CD4-positive, alpha-beta T cell treated with Interleukin-10 for 1 hour (primary cell): ENCODE data around the gene SORBS1.

Experiments used
- DNase-seq: peaks from one replicate; pipeline ENCODE4 v3.0.0-alpha.2; 2020

The SORBS1 gene

DNA sequence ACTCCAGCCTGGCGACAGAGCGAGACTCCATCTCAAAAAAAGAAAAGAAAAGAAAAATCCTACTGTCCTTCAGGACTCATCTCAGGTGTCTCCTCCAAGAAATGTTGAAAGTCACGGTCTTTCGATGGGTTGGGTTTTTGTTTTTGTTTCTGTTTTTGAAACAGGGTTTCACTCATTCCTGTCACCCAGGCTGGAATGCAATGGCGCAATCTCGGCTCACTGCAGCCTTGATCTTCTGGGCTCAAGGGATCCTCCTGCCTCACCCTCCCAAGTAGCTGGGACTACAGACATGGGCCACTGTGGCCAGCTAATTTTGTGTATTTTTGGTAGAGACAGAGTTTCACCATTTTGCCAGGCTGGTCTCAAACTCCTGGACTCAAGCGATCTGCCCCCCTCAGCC, 3.1 kb upstream of the SORBS1 start:
- DNase-seq = no peak

DNA sequence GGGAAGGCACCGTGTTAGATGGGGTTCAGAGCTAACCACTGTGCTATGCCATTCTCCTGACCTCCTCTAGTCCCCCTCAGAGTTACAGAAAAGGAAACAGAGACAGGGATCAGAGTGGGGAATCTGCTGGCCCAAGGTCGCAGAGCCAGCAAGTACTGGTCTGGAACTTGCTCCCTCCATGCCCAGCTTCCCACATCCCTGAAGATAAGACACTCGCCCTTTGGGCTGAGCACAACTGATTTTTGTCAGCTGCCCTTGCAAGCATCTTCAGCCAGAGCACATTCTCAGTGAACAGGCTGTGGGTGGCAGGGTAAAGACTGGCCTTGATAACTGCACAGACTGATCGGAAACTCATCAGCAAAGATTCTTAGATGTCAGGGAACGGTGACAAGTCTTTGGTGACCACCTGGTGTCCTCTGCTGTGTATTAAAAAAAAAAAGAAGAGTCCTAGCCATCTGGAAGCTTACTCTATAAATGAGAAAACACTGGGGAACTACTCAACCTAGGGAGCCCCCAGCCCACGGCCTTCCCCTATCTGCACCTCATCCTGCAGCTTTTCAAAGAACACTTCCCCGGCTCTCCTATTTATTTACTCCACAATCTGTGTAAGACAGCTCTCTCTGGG, 1.3 kb upstream of the SORBS1 start:
- DNase-seq = no peak

DNA sequence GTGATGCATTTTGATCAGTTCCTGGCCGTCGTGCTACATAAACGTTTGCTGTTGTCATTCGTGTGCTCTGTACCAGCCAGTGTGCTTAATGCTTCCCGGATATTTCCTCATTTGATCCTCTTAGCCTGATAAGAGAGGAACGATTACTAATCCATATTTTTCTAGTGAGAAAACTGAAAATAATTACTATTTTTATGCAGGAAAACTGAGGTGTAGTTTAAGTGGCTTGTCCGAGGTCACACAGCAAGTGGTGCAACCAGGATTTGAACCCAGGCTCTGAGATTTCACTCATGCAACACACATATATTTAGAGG, 650 bp upstream of the SORBS1 start:
- no peak for DNase-seq

- peak; percentile 50 for DNase-seq
Measured at GRCh38 chr10:95560278-95561176, 644 bp downstream of the SORBS1 start.

GRCh38 chr10:95559896-95560277, 1.3 kb downstream of the SORBS1 start:
- DNase-seq = no peak

DNA sequence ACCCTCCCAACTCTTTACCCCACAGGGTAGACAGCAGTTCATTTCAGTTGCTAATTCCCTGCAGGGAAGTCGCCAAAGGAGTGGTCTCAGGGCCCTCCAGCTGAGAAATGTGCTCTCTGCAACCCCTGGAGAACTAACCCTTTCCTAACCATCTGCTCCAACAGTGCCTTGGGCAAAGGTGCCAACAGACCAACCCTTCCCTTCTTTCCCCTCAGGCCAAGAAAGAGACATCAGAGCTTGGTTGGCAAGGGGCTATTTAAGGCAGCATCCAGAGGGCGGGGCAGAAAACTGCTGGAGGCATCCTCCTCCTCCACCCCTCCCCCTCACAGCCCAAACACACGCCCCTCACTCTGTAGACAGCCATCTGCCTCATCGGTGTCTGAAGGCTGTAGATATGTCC, 1.7 kb downstream of the SORBS1 start:
- DNase-seq = no peak

DNA sequence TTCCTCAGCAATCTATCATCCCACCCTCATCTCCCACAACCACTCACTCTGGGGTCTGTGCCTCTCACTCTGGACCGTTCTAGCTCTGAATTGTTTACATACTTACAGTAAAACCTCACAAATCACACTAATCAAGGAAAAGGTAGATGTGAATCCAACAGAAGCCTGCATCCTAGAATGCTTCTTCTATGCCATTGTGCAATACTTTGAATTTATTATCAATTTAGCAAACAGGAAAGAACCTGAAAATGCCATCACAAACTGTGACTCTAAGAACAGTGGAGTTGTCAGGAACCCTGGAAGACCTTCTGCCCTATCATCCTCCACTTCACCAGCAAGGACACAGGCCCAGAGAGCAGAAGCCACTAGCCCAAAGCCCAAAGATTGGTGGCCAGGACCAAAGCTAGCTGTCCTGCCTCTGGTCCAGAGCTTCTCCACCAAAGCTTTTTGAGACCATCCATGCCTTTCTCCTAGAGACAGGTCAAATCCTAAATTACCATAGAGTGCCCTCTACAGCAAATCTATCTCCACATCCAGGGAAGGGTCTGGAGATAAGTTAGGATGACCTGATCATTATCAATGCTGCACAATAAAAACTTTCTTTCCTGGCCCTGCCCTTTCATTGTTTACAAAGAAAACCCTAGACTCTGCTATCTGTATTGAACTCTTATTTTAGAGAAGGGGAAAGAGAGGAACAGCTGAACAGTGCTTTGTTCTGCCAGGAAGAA, 2.4 kb downstream of the SORBS1 start:
- no peak for DNase-seq

- DNase-seq = no peak
Measured at GRCh38 chr10:95556994-95557767, 4.0 kb downstream of the SORBS1 start.

- DNase-seq = no peak
Measured at GRCh38 chr10:95553674-95554073, 7.5 kb downstream of the SORBS1 start.

GRCh38 chr10:95552679-95553342, 8.4 kb downstream of the SORBS1 start:
- no peak for DNase-seq

- DNase-seq = no peak
Measured at GRCh38 chr10:95550073-95550672, 11.0 kb downstream of the SORBS1 start.

GRCh38 chr10:95547791-95548435, 13.3 kb downstream of the SORBS1 start:
- DNase-seq = no peak

DNA sequence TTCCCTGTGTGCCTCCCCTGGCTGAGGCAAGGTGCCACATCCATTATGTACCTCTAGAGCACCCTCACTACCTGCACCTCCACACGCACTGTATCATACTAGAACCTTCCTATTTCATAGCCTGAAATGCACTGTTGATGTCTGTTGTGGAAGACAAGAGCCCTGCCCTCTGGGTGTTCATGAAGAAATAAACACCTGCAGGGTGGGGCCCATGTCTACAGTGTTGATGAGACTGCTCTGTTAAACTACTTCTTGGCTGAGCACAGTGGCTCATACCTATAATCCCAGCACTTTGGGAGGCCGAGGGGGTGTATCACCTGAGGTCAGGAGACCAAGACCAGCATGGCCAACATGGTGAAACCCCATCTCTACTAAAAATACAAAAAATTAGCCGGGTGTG, 14.0 kb downstream of the SORBS1 start:
- DNase-seq = no peak

DNA sequence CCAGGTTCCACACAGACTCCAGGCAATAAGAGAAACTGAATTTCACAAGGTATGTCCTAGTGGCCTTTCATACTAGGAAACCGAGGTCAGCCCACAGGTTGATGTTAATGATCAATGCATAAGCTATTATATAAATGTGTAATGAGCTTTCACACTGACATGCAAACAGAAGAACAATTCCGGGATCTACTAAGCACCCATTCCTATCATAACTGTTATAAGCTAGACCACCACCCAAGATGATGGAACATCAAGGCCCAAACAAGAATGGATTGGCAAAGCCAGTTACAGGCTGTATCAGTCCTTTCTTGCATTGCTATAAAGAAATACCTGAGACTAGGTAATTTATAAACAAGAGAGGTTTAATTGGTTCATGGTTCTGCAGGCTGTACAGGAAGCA, 15.2 kb downstream of the SORBS1 start:
- no peak for DNase-seq

DNA sequence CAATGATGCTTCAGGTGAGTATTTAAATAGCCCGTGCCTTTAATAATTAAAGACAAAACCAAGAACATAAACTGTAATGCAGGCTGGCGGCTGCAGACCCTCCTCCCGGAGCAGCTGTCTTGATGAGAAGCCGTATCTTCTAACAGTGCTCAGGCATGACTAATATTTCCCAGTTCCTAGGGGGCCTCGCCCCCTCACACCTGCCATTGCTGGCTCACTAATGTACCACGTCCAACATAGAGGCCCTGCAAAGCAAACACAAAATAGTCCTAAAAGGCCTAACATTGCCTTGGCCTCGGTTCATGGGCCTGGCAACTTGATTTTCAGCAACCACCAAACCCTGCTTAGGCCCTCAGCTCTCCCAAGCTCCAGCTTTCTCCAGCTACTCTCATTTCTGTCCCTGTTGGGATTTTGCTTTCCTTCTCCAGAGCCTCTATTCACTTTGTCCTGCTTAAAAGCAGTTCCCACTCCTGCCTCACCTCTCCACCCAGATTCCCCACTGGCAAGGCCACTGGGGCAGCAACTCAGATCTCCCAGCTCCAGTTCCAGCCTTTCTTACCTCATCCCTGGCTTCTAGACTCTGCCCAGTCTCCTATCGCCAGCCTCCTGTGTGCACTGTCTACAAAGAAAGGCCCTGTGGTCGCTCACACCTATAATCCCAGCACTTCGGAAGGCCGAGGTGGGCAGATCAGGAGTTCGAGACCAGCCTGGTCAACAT, 16.2 kb downstream of the SORBS1 start:
- DNase-seq = no peak

DNA sequence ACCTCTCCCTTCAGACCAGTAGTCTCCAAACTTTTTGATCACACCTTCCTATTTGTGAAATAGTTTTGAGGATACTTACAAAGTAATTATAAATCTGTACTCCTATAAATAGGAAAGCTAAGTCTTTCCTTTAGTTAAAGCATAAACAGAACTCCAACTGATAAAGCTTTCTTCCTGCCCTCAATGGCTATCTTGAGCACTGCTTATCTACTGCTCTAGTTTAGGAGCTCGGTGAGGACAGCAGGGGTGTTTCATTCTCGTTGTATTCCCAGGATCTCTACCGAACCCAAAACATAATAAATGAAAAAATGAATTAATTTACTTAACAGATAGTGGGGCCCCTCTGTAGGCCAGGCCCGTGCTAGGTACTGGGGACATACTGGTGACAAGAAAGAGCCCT, 17.7 kb downstream of the SORBS1 start:
- no peak for DNase-seq

- no peak for DNase-seq
Measured at GRCh38 chr10:95542761-95543160, 18.4 kb downstream of the SORBS1 start.

GRCh38 chr10:95542330-95542729, 18.8 kb downstream of the SORBS1 start:
- DNase-seq = no peak

- no peak for DNase-seq
Measured at GRCh38 chr10:95540514-95541052, 20.6 kb downstream of the SORBS1 start.

- no peak for DNase-seq
Measured at GRCh38 chr10:95539560-95540284, 21.4 kb downstream of the SORBS1 start.
